GM13976 (cell line): ENCODE results near the gene SCN4B.

Experiments used
- DNase-seq: peaks from one replicate; pipeline ENCODE4 v3.0.0; 2012; ENCODE audit warnings: low spot score
- CTCF ChIP-seq: IDR thresholded peaks from 2 replicates; pipeline ENCODE4 v1.5.1; 2012; ENCODE audit warnings: borderline replicate concordance, mild to moderate bottlenecking; ENCODE audit not compliant: insufficient read depth; ENCODE audit errors: extremely low read depth, missing control alignments, control extremely low read depth
- in situ Hi-C: fragments of 300-500 bp; cut with MboI; formaldehyde crosslinking; loops from one replicate; pipeline ENCODE4 v1.12.0; 2022; ENCODE audit warnings: low sequenced_read_pairs, mixed read lengths, inconsistent platforms; ENCODE audit not compliant: unreplicated experiment

Gene SCN4B

GRCh38 chr11:118171269-118172062 is 18.8 kb upstream of the SCN4B start:
- DNase-seq = peak; percentile 91
- in situ Hi-C loops = no loop called here

GRCh38 chr11:118170882-118171268 is 18.3 kb upstream of the SCN4B start:
- TF ChIP-seq CTCF = no peak
- in situ Hi-C loops = no loop called here
- DNase-seq = no peak

More at GRCh38 chr11:118171269-118172062, 18.8 kb upstream of the SCN4B start:
- TF ChIP-seq CTCF = peak; percentile 89

GRCh38 chr11:118170231-118170630 is 17.6 kb upstream of the SCN4B start:
- no peak for TF ChIP-seq CTCF
- in situ Hi-C loops = no loop called here
- DNase-seq = no peak

- no peak for DNase-seq
- TF ChIP-seq CTCF = no peak
- in situ Hi-C loops = no loop called here
Observed at GRCh38 chr11:118169300-118170140, 16.9 kb upstream of the SCN4B start.

GRCh38 chr11:118168751-118169150 is 16.1 kb upstream of the SCN4B start:
- in situ Hi-C loops = no loop called here
- TF ChIP-seq CTCF = no peak
- no peak for DNase-seq

- TF ChIP-seq CTCF = no peak
- DNase-seq = no peak
- in situ Hi-C loops = no loop called here
Observed at GRCh38 chr11:118168316-118168715, 15.7 kb upstream of the SCN4B start.
